Measurements from ENCODE around the gene SSBP3.

- TF ChIP-seq ZC3H10 (CRISPR knock-in tag; IDR thresholded peaks at IDR 0.05): no peak
- TF ChIP-seq TOX (CRISPR knock-in tag; IDR thresholded peaks at IDR 0.05; ENCODE audit: borderline replicate concordance): no peak
- TF ChIP-seq, protein P1, sequence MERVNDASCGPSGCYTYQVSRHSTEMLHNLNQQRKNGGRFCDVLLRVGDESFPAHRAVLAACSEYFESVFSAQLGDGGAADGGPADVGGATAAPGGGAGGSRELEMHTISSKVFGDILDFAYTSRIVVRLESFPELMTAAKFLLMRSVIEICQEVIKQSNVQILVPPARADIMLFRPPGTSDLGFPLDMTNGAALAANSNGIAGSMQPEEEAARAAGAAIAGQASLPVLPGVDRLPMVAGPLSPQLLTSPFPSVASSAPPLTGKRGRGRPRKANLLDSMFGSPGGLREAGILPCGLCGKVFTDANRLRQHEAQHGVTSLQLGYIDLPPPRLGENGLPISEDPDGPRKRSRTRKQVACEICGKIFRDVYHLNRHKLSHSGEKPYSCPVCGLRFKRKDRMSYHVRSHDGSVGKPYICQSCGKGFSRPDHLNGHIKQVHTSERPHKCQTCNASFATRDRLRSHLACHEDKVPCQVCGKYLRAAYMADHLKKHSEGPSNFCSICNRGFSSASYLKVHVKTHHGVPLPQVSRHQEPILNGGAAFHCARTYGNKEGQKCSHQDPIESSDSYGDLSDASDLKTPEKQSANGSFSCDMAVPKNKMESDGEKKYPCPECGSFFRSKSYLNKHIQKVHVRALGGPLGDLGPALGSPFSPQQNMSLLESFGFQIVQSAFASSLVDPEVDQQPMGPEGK (CRISPR knock-in tag; IDR thresholded peaks at IDR 0.05; ENCODE audit: borderline replicate concordance): no peak
- TF ChIP-seq ARNTL (CRISPR knock-in tag; IDR thresholded peaks at IDR 0.05; ENCODE audit: borderline replicate concordance, low read depth): no peak
- TF ChIP-seq ISL1 (CRISPR knock-in tag; IDR thresholded peaks at IDR 0.05): no peak
- no peak for TF ChIP-seq CSDC2 (CRISPR knock-in tag; IDR thresholded peaks at IDR 0.05)
- TF ChIP-seq PPARA (CRISPR knock-in tag; IDR thresholded peaks at IDR 0.05; ENCODE audit: borderline replicate concordance): no peak
- TF ChIP-seq CREB5 (CRISPR knock-in tag; IDR thresholded peaks at IDR 0.05; ENCODE audit: low read depth): no peak
- TF ChIP-seq ZNF70 (CRISPR knock-in tag; IDR thresholded peaks at IDR 0.05): no peak
- no peak for TF ChIP-seq SNAI2 (CRISPR knock-in tag; IDR thresholded peaks at IDR 0.05)
- no peak for TF ChIP-seq TSHZ2 (CRISPR knock-in tag; IDR thresholded peaks at IDR 0.05)
- TF ChIP-seq ZNF565 (CRISPR knock-in tag; conservative IDR thresholded peaks at IDR 0.05; ENCODE audit: low read depth): no peak
- TF ChIP-seq RARB (CRISPR knock-in tag; IDR thresholded peaks at IDR 0.05): no peak
These were observed 228.5 kb downstream of the SSBP3 start for GRCh38 chr1:54177726-54178125.

Data from SK-N-SH treated with all-trans-retinoic acid at 6 μM for 48 hours (cell line).